ENCODE data around the gene DLGAP1. TPM values are rescaled to one million over a fixed set of nuclear protein-coding genes. Genes with fewer than 3 reads are reported as not detected.

DLGAP1 gene
- total and polyA plus RNA-seq, 2 of the 8 experiments (the other 6 are each of a cell fraction or from before 2014, with no cell fraction given): 11.8 to 16.9 TPM

- Histone ChIP-seq H4K91ac (replicated peaks; ENCODE audit: insufficient read length, low read length) (no peak overlapping the region), H3K4me3 (ENCODE audit: extremely low read depth in 1 of 4, insufficient read depth in 2 of 4, low read depth in 3 of 4, low read length in 4 of 4) (no peak overlapping the region), H3K23me2 (ENCODE audit: low read depth, low read length) (no peaks in the 10 kb centered on the region), H2BK120ac (replicated peaks; ENCODE audit: low read depth, low read length) (no peak overlapping the region), H3K27ac (ENCODE audit: low read depth, low read length) (no peak overlapping the region), H3K36me3 (ENCODE audit: control insufficient read depth in 2 of 4, insufficient read depth in 4 of 4, low read length in 3 of 4) (peaks cover 0 to 10% (median 0%) of the 10 kb centered on the region in 4 experiments; a peak in 2 of 8 replicates), H4K20me1 (replicated peaks in 1 of 2; ENCODE audit: control insufficient read depth in 1 of 2, insufficient read depth in 2 of 2, low read length in 2 of 2) (no peaks in the 10 kb centered on the region), H2BK5ac (ENCODE audit: low read depth, low read length) (no peak overlapping the region), H3K4ac (replicated peaks; ENCODE audit: insufficient read length, low read depth, low read length) (no peak overlapping the region), H3K4me1 (replicated peaks in 1 of 4; ENCODE audit: control insufficient read depth in 3 of 4, insufficient read depth in 4 of 4, low read length in 3 of 4) (peaks cover 0 to 4% (median 1%) of the 10 kb centered on the region in 4 experiments; a peak in 3 of 7 replicates), H3K14ac (ENCODE audit: insufficient read length) (no peak overlapping the region), H2AK5ac (ENCODE audit: low read depth, low read length) (no peak overlapping the region), H2BK12ac (ENCODE audit: low read depth, low read length) (no peak overlapping the region), H3K79me1 (ENCODE audit: low read depth, low read length) (no peaks in the 10 kb centered on the region), H3K18ac (ENCODE audit: extremely low read depth, low read length) (no peak overlapping the region), H3K9ac (replicated peaks in 1 of 4; ENCODE audit: extremely low read depth in 1 of 4, low read depth in 3 of 4, low read length in 3 of 4) (no peak overlapping the region), H2BK15ac (ENCODE audit: low read length) (no peak overlapping the region), H3K79me2 (ENCODE audit: control insufficient read depth in 1 of 2, insufficient read depth in 2 of 2, low read length in 2 of 2) (no peaks in the 10 kb centered on the region), H4K5ac (ENCODE audit: insufficient read length, low read depth, low read length) (no peak overlapping the region), H4K8ac (ENCODE audit: extremely low read depth, insufficient read depth, low read length) (no peak overlapping the region), H3K4me2 (ENCODE audit: insufficient read depth in 1 of 2, low read depth in 2 of 2, low read length in 2 of 2) (no peak overlapping the region), H2AFZ (ENCODE audit: low read length) (no peak overlapping the region), H3K27me3 (replicated peaks in 1 of 4; ENCODE audit: control insufficient read depth in 3 of 4, extremely low read depth in 1 of 4, insufficient read depth in 3 of 4, low read length in 3 of 4) (no peaks in the 10 kb centered on the region), H3K9me3 (ENCODE audit: insufficient read depth in 2 of 2, low read depth in 1 of 2, low read length in 1 of 2) (no peaks in the 10 kb centered on the region), H2BK20ac (ENCODE audit: low read length) (no peak overlapping the region), H3K23ac (ENCODE audit: insufficient read length) (no peak overlapping the region), H3K56ac (replicated peaks; ENCODE audit: insufficient read length, low read depth, low read length) (no peak overlapping the region)
- FAIRE-seq (no peak), DNase-seq (ENCODE audit: low read depth in 1 of 2, low spot score in 2 of 2) (no peak)
- POLR2A ChIA-PET (ENCODE audit: partially characterized antibody): interaction anchor here (1.1 kb wide), 1 partner anchor 9 kb away, joined by 3 read pairs; no protein-coding TSS in a partner anchor
- CTCF ChIA-PET (ENCODE audit: partially characterized antibody): interaction anchor here (0.5 to 2.6 kb wide), 9 partner anchors 8 to 404 kb away, joined by 3 to 13 read pairs (median 4); no protein-coding TSS in a partner anchor
- TF ChIP-seq SUZ12 (IDR thresholded peaks at IDR 0.05; ENCODE audit: low read length): no peak
- no peak for TF ChIP-seq RFX5 (IDR thresholded peaks at IDR 0.05; ENCODE audit: borderline replicate concordance, low read depth, low read length)
- no peak for TF ChIP-seq SIRT6 (IDR thresholded peaks at IDR 0.05; ENCODE audit: low read length)
- TF ChIP-seq POLR2A (IDR thresholded peaks at IDR 0.05; ENCODE audit: control extremely low read depth in 1 of 2, low read depth in 2 of 2, low read length in 2 of 2): no peak
- TF ChIP-seq NRF1 (IDR thresholded peaks at IDR 0.05; ENCODE audit: low read depth, low read length): no peak
- TF ChIP-seq CREB1 (IDR thresholded peaks at IDR 0.05): no peak
- TF ChIP-seq RBBP5 (IDR thresholded peaks at IDR 0.05; ENCODE audit: borderline replicate concordance, low read depth, low read length): no peak
- TF ChIP-seq RAD21 (IDR thresholded peaks at IDR 0.05 in 1 of 2, conservative IDR thresholded peaks at IDR 0.05 in 1 of 2; ENCODE audit: low read depth in 2 of 2, low read length in 2 of 2): no peak
- no peak for TF ChIP-seq PHF8 (conservative IDR thresholded peaks at IDR 0.05; ENCODE audit: low read depth, low read length)
- no peak for TF ChIP-seq CBX5 (IDR thresholded peaks at IDR 0.05; ENCODE audit: low read depth, low read length)
- no peak for TF ChIP-seq KDM5A (IDR thresholded peaks at IDR 0.05; ENCODE audit: low read length)
- TF ChIP-seq ATF2 (IDR thresholded peaks at IDR 0.05; ENCODE audit: low read length): no peak
- 84% methylated on average over 2 of the region's 2 CpGs; no CpG with 5 or more reads in 1 of the 2 experiments for WGBS, 2 experiments (ENCODE audit: extremely low coverage in 1 of 2, insufficient coverage in 1 of 2, insufficient read length in 1 of 2, insufficient replicate concordance in 2 of 2, low coverage in 1 of 2, low lambda C conversion rate in 2 of 2, missing lambda C conversion rate in 1 of 2)
These were observed 577.4 kb downstream of the DLGAP1 start for GRCh38 chr18:3877678-3878077.
